Central memory CD4-positive, alpha-beta T cell (primary cell): ENCODE data around the gene SSX2.
"Not testable (repeated sequence)": the region's sequence is repeated elsewhere in the genome, so short reads cannot be mapped to it uniquely, and the experiment has no call there.

Experiments used
- DNase-seq: peaks from one replicate; pipeline ENCODE4 v3.0.0; 2022
- total RNA-seq, 3 experiments: gene quantifications; one replicate each; lab custom pipeline; 2026; lab: John Stamatoyannopoulos, UW

The SSX2 gene, protein sequence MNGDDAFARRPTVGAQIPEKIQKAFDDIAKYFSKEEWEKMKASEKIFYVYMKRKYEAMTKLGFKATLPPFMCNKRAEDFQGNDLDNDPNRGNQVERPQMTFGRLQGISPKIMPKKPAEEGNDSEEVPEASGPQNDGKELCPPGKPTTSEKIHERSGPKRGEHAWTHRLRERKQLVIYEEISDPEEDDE
- 0 reads per million in 3 experiments for total RNA-seq

DNA sequence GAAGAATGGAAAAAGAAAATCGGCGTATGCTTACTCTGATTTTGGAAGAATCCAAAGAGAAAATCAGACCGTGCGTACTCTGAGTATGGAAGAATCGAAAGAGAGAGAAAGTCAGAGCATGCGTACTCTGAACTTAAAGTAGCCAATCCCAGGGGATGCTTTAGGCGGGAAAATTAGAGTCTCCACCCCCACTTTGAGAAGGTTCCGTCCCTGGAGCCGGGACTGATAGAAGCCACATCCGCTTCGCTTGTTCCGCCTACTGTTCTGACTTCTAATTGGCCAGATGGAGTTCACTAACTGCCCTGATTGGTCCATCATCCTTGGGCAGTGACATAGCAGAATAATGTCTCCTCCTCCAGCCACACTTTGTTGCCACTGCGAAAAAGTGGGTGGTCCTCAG lies at the start of gene SSX2:
Gene SSX2 (minus strand): TSS at position 101 of the 400 bp plus-strand sequence. CDS start 1,429 bp downstream, outside the sequence.
- not testable (repeated sequence) for DNase-seq

GRCh38 chrX:52750952-52751351 lies 44.0 kb upstream of the SSX2 start, which contains the start of gene SSX2B:
SSX2B (plus strand) TSS chrX:52751252; CDS start chrX:52752681, 1,429 bp downstream.
- DNase-seq: not testable (repeated sequence)

DNA sequence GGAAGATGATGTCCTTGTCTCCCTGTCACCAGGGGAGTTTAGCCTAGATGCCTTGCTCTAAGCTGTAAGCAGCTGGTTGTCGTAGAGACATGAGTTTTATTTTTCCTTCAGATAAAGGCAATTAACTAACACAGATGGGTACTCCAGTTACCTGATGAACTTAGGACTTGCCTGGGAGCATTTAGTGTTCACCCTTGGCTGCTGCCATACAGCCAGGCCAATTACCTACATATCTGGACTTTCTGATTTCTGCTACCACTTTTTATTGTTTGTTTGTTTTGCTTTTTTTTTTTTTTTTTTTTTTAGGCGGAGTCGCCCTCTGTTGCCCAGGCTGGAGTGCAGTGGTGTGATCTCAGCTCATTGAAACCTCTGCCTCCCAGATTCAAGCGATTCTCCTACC lies 14.9 kb downstream of the SSX2 start:
- not testable (repeated sequence) for DNase-seq

GRCh38 chrX:52662218-52662617 lies 44.8 kb downstream of the SSX2 start:
- not testable (repeated sequence) for DNase-seq

DNA sequence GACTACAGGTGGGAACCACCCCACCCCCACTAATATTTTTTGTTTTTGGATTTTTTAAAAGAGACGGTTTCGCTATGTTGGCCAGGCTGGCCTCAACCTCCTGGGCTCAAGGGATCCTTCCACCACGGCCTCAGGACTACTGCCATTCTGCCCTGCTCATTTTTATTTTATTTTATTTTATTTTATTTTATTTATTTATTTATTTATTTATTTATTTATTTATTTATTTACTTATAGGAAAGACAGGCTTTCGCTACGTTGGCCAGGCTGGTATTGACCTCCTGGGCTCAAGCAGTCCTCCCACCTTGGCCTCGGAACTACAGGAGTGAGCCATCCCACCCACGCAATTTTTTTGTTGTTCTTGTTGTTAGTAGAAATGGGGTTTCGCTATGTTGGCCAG lies 51.5 kb downstream of the SSX2 start:
- DNase-seq: not testable (repeated sequence)

- DNase-seq: not testable (repeated sequence)
These were observed 52.2 kb downstream of the SSX2 start, which contains the start of gene SSX7 for GRCh38 chrX:52654800-52655199. SSX7 (minus strand) TSS chrX:52654900; CDS start chrX:52653472, 1,428 bp downstream.

DNA sequence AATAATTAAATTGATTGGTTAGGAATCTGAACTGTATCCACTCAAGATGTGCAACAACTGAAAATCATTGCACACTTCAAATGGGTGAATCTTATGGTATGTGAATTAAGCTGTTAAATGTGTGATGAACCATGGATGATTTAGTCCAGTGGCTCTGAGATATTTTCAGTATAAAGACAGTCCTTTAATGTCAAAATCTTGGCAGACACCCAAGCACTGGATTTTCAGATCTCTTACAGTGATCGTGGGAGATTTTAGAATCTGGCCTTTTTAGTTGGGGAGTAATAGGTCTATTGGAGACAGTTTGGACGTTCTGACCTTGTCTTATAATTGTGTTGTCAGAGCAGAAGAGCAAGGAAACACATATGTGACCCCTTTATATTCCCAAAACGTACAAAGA lies 56.3 kb downstream of the SSX2 start:
- not testable (repeated sequence) for DNase-seq

DNA sequence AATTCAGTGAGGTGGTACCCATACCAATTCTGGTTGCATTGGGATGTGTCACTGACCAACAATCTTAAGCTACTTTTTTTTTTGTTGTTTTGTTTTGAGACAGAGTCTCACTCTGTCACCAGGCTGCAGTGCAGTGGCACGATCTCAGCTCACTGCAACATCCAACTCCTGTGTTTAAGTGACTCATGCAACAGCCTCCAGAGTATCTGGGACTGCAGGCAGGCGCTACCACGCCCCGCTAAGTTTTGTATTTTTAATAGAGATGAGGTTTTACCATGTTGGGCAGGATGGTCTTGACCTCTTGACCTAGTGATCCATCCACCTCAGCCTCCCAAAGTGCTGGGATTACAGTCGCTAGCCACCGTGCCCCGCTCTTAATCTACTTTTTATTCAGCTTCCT lies 58.0 kb downstream of the SSX2 start:
- DNase-seq: not testable (repeated sequence)
